H1 (cell line): ENCODE results near the gene LCN10. TPM values are rescaled to one million over a fixed set of nuclear protein-coding genes. Genes with fewer than 3 reads are reported as not detected.

Experiments used
- CTCF ChIA-PET: fragments of 300-600 bp; sonication (Branson Sonifier 250); formaldehyde crosslinking; loops from one replicate; lab custom pipeline; 2021; ENCODE audit not compliant: partially characterized antibody; lab: Charles Lee
- POLR2A ChIA-PET: fragments of 300-600 bp; sonication (Branson Sonifier 250); formaldehyde crosslinking; loops from one replicate; lab custom pipeline; 2021; ENCODE audit warnings: inconsistent platforms; ENCODE audit not compliant: partially characterized antibody; lab: Charles Lee
- DNase-seq, 2 experiments: peaks; one replicate each; pipeline versions ENCODE4 v3.0.0 to v3.0.0-alpha.2; 2010 to 2022; ENCODE audit warnings: low spot score in 2 of 2, low read depth in 1 of 2, mixed read lengths in 1 of 2
- FAIRE-seq: peaks from 2 replicates; lab custom pipeline; 2011; peaks lifted over from hg19 to GRCh38; lab: Jason Lieb, UNC
- H2AFZ ChIP-seq: 2 replicates; pipeline ENCODE4 v1.8.1; 2012; ENCODE audit warnings: low read length, inconsistent platforms
- H2AK5ac ChIP-seq: 2 replicates; pipeline ENCODE4 v1.6.1; 2013; ENCODE audit warnings: low read depth, low read length
- H2BK120ac ChIP-seq: replicated peaks from 2 replicates; pipeline ENCODE3; 2013; ENCODE audit warnings: low read depth, low read length, inconsistent platforms
- H2BK12ac ChIP-seq: 2 replicates; pipeline ENCODE4 v1.6.1; 2013; ENCODE audit warnings: low read depth, low read length
- H2BK15ac ChIP-seq: 2 replicates; pipeline ENCODE4 v1.6.1; 2013; ENCODE audit warnings: low read length
- H2BK20ac ChIP-seq: 2 replicates; pipeline ENCODE4 v1.6.1; 2013; ENCODE audit warnings: low read length
- H2BK5ac ChIP-seq: 2 replicates; pipeline ENCODE4 v1.6.1; 2013; ENCODE audit warnings: low read depth, low read length
- H3K14ac ChIP-seq: 2 replicates; pipeline ENCODE4 v1.6.1; 2013; ENCODE audit warnings: inconsistent platforms; ENCODE audit not compliant: insufficient read length
- H3K18ac ChIP-seq: 2 replicates; pipeline ENCODE4 v1.6.1; 2013; ENCODE audit warnings: low read length; ENCODE audit errors: extremely low read depth
- H3K23ac ChIP-seq: 2 replicates; pipeline ENCODE4 v1.6.1; 2013; ENCODE audit warnings: inconsistent platforms; ENCODE audit not compliant: insufficient read length
- H3K23me2 ChIP-seq: 2 replicates; pipeline ENCODE4 v1.6.1; 2013; ENCODE audit warnings: low read depth, low read length
- H3K27ac ChIP-seq: 2 replicates; pipeline ENCODE4 v1.6.1; 2011; ENCODE audit warnings: low read depth, low read length, inconsistent platforms
- H3K27me3 ChIP-seq, 4 experiments: replicated peaks in 1 of 4; 1 replicate in 1 of 4; 2 replicates in 3 of 4; pipeline versions ENCODE4 v1.6.1 to v1.8.1; 2011 to 2013; ENCODE audit warnings: low read length in 3 of 4, mild to moderate bottlenecking in 3 of 4, inconsistent platforms in 2 of 4, mixed read lengths in 2 of 4, moderate library complexity in 1 of 4; ENCODE audit not compliant: control insufficient read depth in 3 of 4, insufficient read depth in 3 of 4; ENCODE audit errors: extremely low read depth in 1 of 4
- H3K36me3 ChIP-seq, 4 experiments: 2 replicates each; pipeline versions ENCODE4 v1.6.1 to v1.8.1; 2011 to 2013; ENCODE audit warnings: mild to moderate bottlenecking in 4 of 4, low read length in 3 of 4, moderate library complexity in 2 of 4, control low read depth in 1 of 4, inconsistent platforms in 1 of 4; ENCODE audit not compliant: insufficient read depth in 4 of 4, control insufficient read depth in 2 of 4
- H3K4ac ChIP-seq: replicated peaks from 2 replicates; pipeline ENCODE3; 2013; ENCODE audit warnings: low read length, low read depth, mixed read lengths, inconsistent platforms; ENCODE audit not compliant: insufficient read length
- H3K4me1 ChIP-seq, 4 experiments: replicated peaks in 1 of 4; 1 replicate in 1 of 4; 2 replicates in 3 of 4; pipeline versions ENCODE4 v1.6.1 to v1.8.1; 2011 to 2013; ENCODE audit warnings: low read length in 3 of 4, inconsistent platforms in 2 of 4, mixed read lengths in 1 of 4; ENCODE audit not compliant: insufficient read depth in 4 of 4, control insufficient read depth in 3 of 4
- H3K4me2 ChIP-seq, 2 experiments: 2 replicates each; pipeline versions ENCODE4 v1.6.1 to v1.8.1; 2011 to 2013; ENCODE audit warnings: low read depth in 2 of 2, low read length in 2 of 2, control low read depth in 1 of 2, inconsistent platforms in 1 of 2, mild to moderate bottlenecking in 1 of 2; ENCODE audit not compliant: insufficient read depth in 1 of 2
- H3K4me3 ChIP-seq, 4 experiments: fragments of 200-600, 300-600 bp in 1 of 4; sonication (generic), shearing (Covaris generic), sonication (Bioruptor Twin) in 1 of 4; 2 replicates each; pipeline versions ENCODE4 v1.5.1 to v1.8.1; 2011 to 2016; ENCODE audit warnings: low read length in 4 of 4, low read depth in 3 of 4, control low read depth in 2 of 4, inconsistent platforms in 2 of 4, mild to moderate bottlenecking in 2 of 4, mixed read lengths in 1 of 4, moderate library complexity in 1 of 4; ENCODE audit not compliant: insufficient read depth in 2 of 4; ENCODE audit errors: extremely low read depth in 1 of 4
- H3K56ac ChIP-seq: replicated peaks from 2 replicates; pipeline ENCODE3; 2013; ENCODE audit warnings: low read depth, mild to moderate bottlenecking, mixed read lengths, low read length, inconsistent platforms; ENCODE audit not compliant: insufficient read length
- H3K79me1 ChIP-seq: 2 replicates; pipeline ENCODE4 v1.6.1; 2013; ENCODE audit warnings: low read depth, low read length, control low read depth
- H3K79me2 ChIP-seq, 2 experiments: 2 replicates each; pipeline versions ENCODE4 v1.6.1 to v1.8.1; 2012 to 2013; ENCODE audit warnings: low read length in 2 of 2, mild to moderate bottlenecking in 2 of 2, inconsistent platforms in 1 of 2; ENCODE audit not compliant: insufficient read depth in 2 of 2, control insufficient read depth in 1 of 2
- H3K9ac ChIP-seq, 4 experiments: replicated peaks in 1 of 4; 1 replicate in 1 of 4; 2 replicates in 3 of 4; pipeline versions ENCODE4 v1.6.1 to v1.8.1; 2011 to 2013; ENCODE audit warnings: low read depth in 3 of 4, low read length in 3 of 4, control low read depth in 2 of 4, mild to moderate bottlenecking in 2 of 4, moderate library complexity in 2 of 4, inconsistent platforms in 1 of 4; ENCODE audit errors: extremely low read depth in 1 of 4
- H3K9me3 ChIP-seq, 2 experiments: 2 replicates each; pipeline versions ENCODE4 v1.6.1 to v1.8.1; 2012 to 2013; ENCODE audit warnings: mild to moderate bottlenecking in 2 of 2, moderate library complexity in 2 of 2, control low read depth in 1 of 2, inconsistent platforms in 1 of 2, low read depth in 1 of 2, low read length in 1 of 2, mixed read lengths in 1 of 2; ENCODE audit not compliant: insufficient read depth in 2 of 2
- H4K20me1 ChIP-seq, 2 experiments: replicated peaks in 1 of 2; 2 replicates each; pipeline versions ENCODE3 to v1.8.1; 2011 to 2013; ENCODE audit warnings: inconsistent platforms in 2 of 2, low read length in 2 of 2, mild to moderate bottlenecking in 1 of 2; ENCODE audit not compliant: insufficient read depth in 2 of 2, control insufficient read depth in 1 of 2
- H4K5ac ChIP-seq: 2 replicates; pipeline ENCODE4 v1.6.1; 2013; ENCODE audit warnings: low read length, low read depth, mixed read lengths, inconsistent platforms; ENCODE audit not compliant: insufficient read length
- H4K8ac ChIP-seq: 2 replicates; pipeline ENCODE4 v1.8.0; 2013; ENCODE audit warnings: mild to moderate bottlenecking, moderate library complexity, low read length, inconsistent platforms; ENCODE audit not compliant: insufficient read depth; ENCODE audit errors: extremely low read depth
- H4K91ac ChIP-seq: replicated peaks from 2 replicates; pipeline ENCODE3; 2013; ENCODE audit warnings: low read length, mixed read lengths, inconsistent platforms; ENCODE audit not compliant: insufficient read length
- ASH2L ChIP-seq: fragments of 200-600, 300-600 bp; sonication (generic); IDR thresholded peaks from one replicate; pipeline ENCODE4 v1.7.1; 2017; ENCODE audit warnings: low read length
- ATF2 ChIP-seq: IDR thresholded peaks from 2 replicates; pipeline ENCODE4 v1.6.1; 2012; ENCODE audit warnings: low read length, inconsistent platforms
- EP300 ChIP-seq, 2 experiments: IDR thresholded peaks; 1 replicate in 1 of 2; 2 replicates in 1 of 2; pipeline ENCODE4 v1.6.1; 2011 to 2012; ENCODE audit warnings: low read depth in 2 of 2, low read length in 2 of 2, mild to moderate bottlenecking in 2 of 2, borderline replicate concordance in 1 of 2, inconsistent platforms in 1 of 2, moderate library complexity in 1 of 2
- EZH2 ChIP-seq: fragments of 200-600 bp; sonication (generic); IDR thresholded peaks from 2 replicates; pipeline ENCODE4 v1.7.1; 2012; ENCODE audit warnings: low read depth, mild to moderate bottlenecking, moderate library complexity, low read length, inconsistent platforms; ENCODE audit not compliant: severe bottlenecking
- JUN ChIP-seq: IDR thresholded peaks from 2 replicates; pipeline ENCODE4 v1.6.1; 2011; ENCODE audit warnings: low read depth, mild to moderate bottlenecking, improper control_type of control experiment, low read length
- NANOG ChIP-seq: IDR thresholded peaks from 2 replicates; pipeline ENCODE4 v1.6.1; 2011; ENCODE audit warnings: low read length, low read depth, mild to moderate bottlenecking, inconsistent platforms; ENCODE audit not compliant: insufficient read depth, poor library complexity, severe bottlenecking
- POU5F1 ChIP-seq: IDR thresholded peaks from 2 replicates; pipeline ENCODE4 v1.6.1; 2011; ENCODE audit warnings: low read depth, mild to moderate bottlenecking, low read length, moderate library complexity
- SAP30 ChIP-seq: fragments of 300-600 bp; sonication (generic); IDR thresholded peaks from 2 replicates; pipeline ENCODE4 v1.7.1; 2012; ENCODE audit warnings: low read length, moderate library complexity, mild to moderate bottlenecking, inconsistent platforms; ENCODE audit not compliant: insufficient read depth, insufficient replicate concordance
- SUZ12 ChIP-seq: fragments of 200-600 bp; sonication (generic); IDR thresholded peaks from 2 replicates; pipeline ENCODE4 v1.6.1; 2012; ENCODE audit warnings: mild to moderate bottlenecking, inconsistent platforms, low read length, moderate library complexity, mixed read lengths
- WGBS, 2 experiments: shearing (Covaris generic) in 1 of 2; methylation state at CpG; one replicate each; pipeline versions ENCODE4 v1.1.6 to v1.1.7; 2013 to 2015; ENCODE audit warnings: low lambda C conversion rate in 2 of 2, mixed read lengths in 2 of 2, inconsistent platforms in 1 of 2, low coverage in 1 of 2, missing lambda C conversion rate in 1 of 2; ENCODE audit not compliant: insufficient replicate concordance in 2 of 2, insufficient coverage in 1 of 2, insufficient read length in 1 of 2; ENCODE audit errors: extremely low coverage in 1 of 2, missing lambda C conversion rate in 1 of 2; 5-methylcytosine and 5-hydroxymethylcytosine counted together
- polyA plus RNA-seq, 7 experiments: library from polyadenylated mRNA; depleted of rRNA in 3 of 7; stranded (reverse) in 5 of 7; unstranded in 2 of 7; fragments of >200 nt in 5 of 7; fragments of 200-250 nt in 2 of 7; gene quantifications; 1 replicate in 5 of 7; 2 replicates in 1 of 7; 4 replicates in 1 of 7; pipeline versions ENCODE4 v1.2.1 to v1.2.3, GENCODE V29; 2011 to 2013; ENCODE audit warnings: missing spikeins in 2 of 7, mixed read lengths in 2 of 7
- total RNA-seq: library from RNA; stranded (reverse); fragmentation: NEBNext Ultra II Directional; extraction: Animal tissue kit (Norgen Biotek cat#: 25700); gene quantifications from 2 replicates; pipeline ENCODE4 v1.2.1, GENCODE V29; 2021
- TF ChIP-seq, protein P1 (sequence below): IDR thresholded peaks from 2 replicates; pipeline ENCODE4 v1.6.1; 2011; ENCODE audit warnings: low read depth, mild to moderate bottlenecking, low read length; ENCODE audit not compliant: insufficient read depth

Gene LCN10
- total and polyA plus RNA-seq, 2 of the 8 experiments (the other 6 are each of a cell fraction or from before 2014, with no cell fraction given) = 2.6 to 2.8 TPM

GRCh38 chr9:136765041-136765440 is 22.3 kb upstream of the LCN10 start:
- no peak overlapping the region for H4K8ac ChIP-seq
- H3K27me3 ChIP-seq = no peaks in the 10 kb centered on the region; a peak in 2 of 7 replicates
- no peak overlapping the region for H3K56ac ChIP-seq
- no peaks in the 10 kb centered on the region for H3K36me3 ChIP-seq
- no peak for DNase-seq
- peak overlapping the region; percentile 52 for H2BK5ac ChIP-seq
- H2BK20ac ChIP-seq = no peak overlapping the region
- 0 out of 2 replicates have a peak overlapping the region, but pooled peaks have one; percentile 53 for H2AK5ac ChIP-seq
- H2BK120ac ChIP-seq = no peak overlapping the region
- no peak overlapping the region for H3K4me2 ChIP-seq
- no peak overlapping the region for H3K23ac ChIP-seq
- peak overlapping the region; percentile 61 for H4K91ac ChIP-seq
- H3K23me2 ChIP-seq = no peaks in the 10 kb centered on the region; the same call in 1 of the 2 replicates
- no peaks in the 10 kb centered on the region for H3K79me1 ChIP-seq
- H2BK12ac ChIP-seq = no peak overlapping the region
- H3K4me1 ChIP-seq = peaks cover 0 to 13% (median 6%) of the 10 kb centered on the region in 4 experiments; a peak in 4 of 7 replicates
- H2AFZ ChIP-seq = no peak overlapping the region
- no peak overlapping the region for H3K9ac ChIP-seq
- no peak overlapping the region for H3K4me3 ChIP-seq
- POLR2A ChIA-PET = interaction anchor here (1.3 kb wide), 1 partner anchor 36 kb away, joined by 4 read pairs; no protein-coding TSS in a partner anchor
- H3K18ac ChIP-seq = no peak overlapping the region
- CTCF ChIA-PET = interaction anchor here (1.3 to 8.5 kb wide), 2 partner anchors 14 to 183 kb away, joined by 3 to 88 read pairs; no protein-coding TSS in a partner anchor
- H3K79me2 ChIP-seq = no peaks in the 10 kb centered on the region
- no peak overlapping the region for H4K5ac ChIP-seq
- H4K20me1 ChIP-seq = no peaks in the 10 kb centered on the region
- no peak overlapping the region for H3K4ac ChIP-seq
- 96% methylated on average over 13 of the region's 14 CpGs; no CpG with 5 or more reads in 1 of the 2 experiments for WGBS, 2 experiments
- H3K27ac ChIP-seq = no peak overlapping the region
- no peak overlapping the region; the same call in 1 of the 2 replicates for H2BK15ac ChIP-seq
- no peaks in the 10 kb centered on the region for H3K9me3 ChIP-seq
- FAIRE-seq = no peak
- no peak overlapping the region for H3K14ac ChIP-seq
- no peak for TF ChIP-seq EZH2
- TF ChIP-seq EP300 (IDR thresholded peaks at IDR 0.05; ENCODE audit: borderline replicate concordance in 1 of 2, low read depth in 2 of 2, low read length in 2 of 2) = no peak
- TF ChIP-seq, protein P1, sequence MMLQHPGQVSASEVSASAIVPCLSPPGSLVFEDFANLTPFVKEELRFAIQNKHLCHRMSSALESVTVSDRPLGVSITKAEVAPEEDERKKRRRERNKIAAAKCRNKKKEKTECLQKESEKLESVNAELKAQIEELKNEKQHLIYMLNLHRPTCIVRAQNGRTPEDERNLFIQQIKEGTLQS = no peak
- TF ChIP-seq POU5F1 = no peak
- TF ChIP-seq NANOG = no peak
- TF ChIP-seq SAP30 = no peak
- TF ChIP-seq ASH2L = no peak
- TF ChIP-seq JUN = no peak
- no peak for TF ChIP-seq SUZ12
- no peak for TF ChIP-seq ATF2
